ENCODE measurements around the gene RTN1. TPM values are rescaled to one million over a fixed set of nuclear protein-coding genes. Genes with fewer than 3 reads are reported as not detected.

The RTN1 gene
- total RNA-seq, 1 donor: under 0.01 TPM

GRCh38 chr14:59777006-59777579, 93.5 kb downstream of the RTN1 start:
- TF ChIP-seq CTCF (IDR thresholded peaks at IDR 0.05; ENCODE audit: extremely low read depth, low read depth, low read length): no peak
- Histone ChIP-seq H3K36me3 (ENCODE audit: insufficient read depth, low read length) (no peaks in the 10 kb centered on the region), H3K79me2 (ENCODE audit: insufficient read depth, low read length) (no peaks in the 10 kb centered on the region), H3K27ac (ENCODE audit: low read depth, low read length) (no peak overlapping the region), H3K4me3 (ENCODE audit: insufficient read depth, low read length) (no peak overlapping the region), H3K4me2 (ENCODE audit: insufficient read depth, low read length) (no peak overlapping the region), H3K4me1 (ENCODE audit: insufficient read depth, low read length) (no peaks in the 10 kb centered on the region), H4K20me1 (ENCODE audit: insufficient read depth, low read length) (no peaks in the 10 kb centered on the region), H3K27me3 (ENCODE audit: insufficient read depth, low read length) (no peaks in the 10 kb centered on the region), H2AFZ (ENCODE audit: low read length) (no peak overlapping the region), H3K9me3 (ENCODE audit: low read depth, low read length) (no peaks in the 10 kb centered on the region)
- no peak for DNase-seq (ENCODE audit: insufficient read length, low spot score, missing footprints)

GRCh38 chr14:59776468-59776867, 94.1 kb downstream of the RTN1 start:
- no peak for DNase-seq (ENCODE audit: insufficient read length, low spot score, missing footprints)
- Histone ChIP-seq H3K4me1 (ENCODE audit: insufficient read depth, low read length) (no peaks in the 10 kb centered on the region), H3K4me3 (ENCODE audit: insufficient read depth, low read length) (no peak overlapping the region), H3K9me3 (ENCODE audit: low read depth, low read length) (no peaks in the 10 kb centered on the region), H3K27me3 (ENCODE audit: insufficient read depth, low read length) (no peaks in the 10 kb centered on the region), H2AFZ (ENCODE audit: low read length) (no peak overlapping the region), H4K20me1 (ENCODE audit: insufficient read depth, low read length) (no peaks in the 10 kb centered on the region), H3K4me2 (ENCODE audit: insufficient read depth, low read length) (no peak overlapping the region), H3K79me2 (ENCODE audit: insufficient read depth, low read length) (no peaks in the 10 kb centered on the region), H3K27ac (ENCODE audit: low read depth, low read length) (no peak overlapping the region), H3K36me3 (ENCODE audit: insufficient read depth, low read length) (no peaks in the 10 kb centered on the region)
- TF ChIP-seq CTCF (IDR thresholded peaks at IDR 0.05; ENCODE audit: extremely low read depth, low read depth, low read length): no peak

GRCh38 chr14:59772233-59772632, 98.3 kb downstream of the RTN1 start:
- Histone ChIP-seq H3K4me2 (ENCODE audit: insufficient read depth, low read length) (no peak overlapping the region), H3K4me3 (ENCODE audit: insufficient read depth, low read length) (no peak overlapping the region), H3K27me3 (ENCODE audit: insufficient read depth, low read length) (no peaks in the 10 kb centered on the region), H4K20me1 (ENCODE audit: insufficient read depth, low read length) (no peaks in the 10 kb centered on the region), H3K4me1 (ENCODE audit: insufficient read depth, low read length) (no peaks in the 10 kb centered on the region), H3K27ac (ENCODE audit: low read depth, low read length) (no peak overlapping the region), H3K79me2 (ENCODE audit: insufficient read depth, low read length) (no peaks in the 10 kb centered on the region), H3K36me3 (ENCODE audit: insufficient read depth, low read length) (no peaks in the 10 kb centered on the region), H2AFZ (ENCODE audit: low read length) (no peak overlapping the region), H3K9me3 (ENCODE audit: low read depth, low read length) (no peaks in the 10 kb centered on the region)
- no peak for DNase-seq (ENCODE audit: insufficient read length, low spot score, missing footprints)
- TF ChIP-seq CTCF (IDR thresholded peaks at IDR 0.05; ENCODE audit: extremely low read depth, low read depth, low read length): no peak

GRCh38 chr14:59771577-59771976, 99.0 kb downstream of the RTN1 start:
- Histone ChIP-seq H3K27me3 (ENCODE audit: insufficient read depth, low read length) (no peaks in the 10 kb centered on the region), H3K4me2 (ENCODE audit: insufficient read depth, low read length) (no peak overlapping the region), H3K27ac (ENCODE audit: low read depth, low read length) (no peak overlapping the region), H4K20me1 (ENCODE audit: insufficient read depth, low read length) (no peaks in the 10 kb centered on the region), H3K4me1 (ENCODE audit: insufficient read depth, low read length) (no peaks in the 10 kb centered on the region), H2AFZ (ENCODE audit: low read length) (no peak overlapping the region), H3K36me3 (ENCODE audit: insufficient read depth, low read length) (no peaks in the 10 kb centered on the region), H3K9me3 (ENCODE audit: low read depth, low read length) (no peaks in the 10 kb centered on the region), H3K4me3 (ENCODE audit: insufficient read depth, low read length) (no peak overlapping the region), H3K79me2 (ENCODE audit: insufficient read depth, low read length) (no peaks in the 10 kb centered on the region)
- DNase-seq (ENCODE audit: insufficient read length, low spot score, missing footprints): no peak
- TF ChIP-seq CTCF (IDR thresholded peaks at IDR 0.05; ENCODE audit: extremely low read depth, low read depth, low read length): no peak

Measured in osteoblast (primary cell).